ENCODE results near the gene RITA1. TPM values are rescaled to one million over a fixed set of nuclear protein-coding genes. Genes with fewer than 3 reads are reported as not detected.

RITA1 gene
- total and polyA plus RNA-seq, 5 donors: 10.1 to 15.5 (median 14.2) TPM

GRCh38 chr12:113180333-113180732 lies 5.2 kb upstream of the RITA1 start:
- ATAC-seq (no peak), DNase-seq (no peak)
- intact Hi-C loops (cut with DNase I): no loop called here
- H3K27me3 ChIP-seq (ENCODE audit: control insufficient read depth, insufficient read depth): no peaks in the 10 kb centered on the region
- H3K9me3 ChIP-seq (ENCODE audit: control insufficient read depth, low read length): no peaks in the 10 kb centered on the region
- no peak overlapping the region for H3K4me3 ChIP-seq (ENCODE audit: low read length)
- H3K4me1 ChIP-seq (ENCODE audit: control insufficient read depth, insufficient read depth, low read length): no peaks in the 10 kb centered on the region
- no peak overlapping the region for H3K27ac ChIP-seq (ENCODE audit: low read length)
- WGBS: 86% methylated on average over 4 of the region's 4 CpGs

GRCh38 chr12:113181975-113182374 lies 3.5 kb upstream of the RITA1 start:
- Histone ChIP-seq H3K4me3 (ENCODE audit: low read length) (no peak overlapping the region), H3K27ac (ENCODE audit: low read length) (no peak overlapping the region), H3K4me1 (ENCODE audit: control insufficient read depth, insufficient read depth, low read length) (peaks cover 2% of the 10 kb centered on the region), H3K9me3 (ENCODE audit: control insufficient read depth, low read length) (no peaks in the 10 kb centered on the region), H3K27me3 (ENCODE audit: control insufficient read depth, insufficient read depth) (no peaks in the 10 kb centered on the region)
- intact Hi-C loops (cut with DNase I): no loop called here
- DNase-seq (no peak), ATAC-seq (no peak)
- 90% methylated on average over 3 of the region's 3 CpGs for WGBS

- WGBS: 94% methylated on average over 11 of the region's 11 CpGs
- no peak overlapping the region for H3K4me3 ChIP-seq (ENCODE audit: low read length)
- no peak overlapping the region for H3K27ac ChIP-seq (ENCODE audit: low read length)
- no peaks in the 10 kb centered on the region for H3K27me3 ChIP-seq (ENCODE audit: control insufficient read depth, insufficient read depth)
- ATAC-seq (no peak), DNase-seq (no peak)
- intact Hi-C loops (cut with DNase I): no loop called here
- H3K4me1 ChIP-seq (ENCODE audit: control insufficient read depth, insufficient read depth, low read length): peaks cover 2% of the 10 kb centered on the region
- H3K9me3 ChIP-seq (ENCODE audit: control insufficient read depth, low read length): no peaks in the 10 kb centered on the region
These were observed 2.4 kb upstream of the RITA1 start for GRCh38 chr12:113183030-113183589.

- no peak for DNase-seq
- peaks cover 2% of the 10 kb centered on the region for H3K4me1 ChIP-seq (ENCODE audit: control insufficient read depth, insufficient read depth, low read length)
- 32% methylated on average over 26 of the region's 26 CpGs for WGBS
- peak overlapping the region; percentile 76 for H3K27ac ChIP-seq (ENCODE audit: low read length)
- peak overlapping the region; percentile 62 for H3K4me3 ChIP-seq (ENCODE audit: low read length)
- intact Hi-C loops (cut with DNase I): no loop called here
- peak; percentile 63 to 66 for ATAC-seq
- H3K27me3 ChIP-seq (ENCODE audit: control insufficient read depth, insufficient read depth): no peaks in the 10 kb centered on the region
- H3K9me3 ChIP-seq (ENCODE audit: control insufficient read depth, low read length): no peaks in the 10 kb centered on the region
These were observed 1.2 kb upstream of the RITA1 start for GRCh38 chr12:113184098-113184899.

- H3K4me3 ChIP-seq (ENCODE audit: low read length): peak overlapping the region; percentile 62
- peak; percentile 90 to 95 (median 95) for DNase-seq
- H3K27ac ChIP-seq (ENCODE audit: low read length): peak overlapping the region; percentile 76
- peaks cover 2% of the 10 kb centered on the region for H3K4me1 ChIP-seq (ENCODE audit: control insufficient read depth, insufficient read depth, low read length)
- H3K9me3 ChIP-seq (ENCODE audit: control insufficient read depth, low read length): no peaks in the 10 kb centered on the region
- H3K27me3 ChIP-seq (ENCODE audit: control insufficient read depth, insufficient read depth): no peaks in the 10 kb centered on the region
- peak; percentile 93 to 94 for ATAC-seq
- 0% methylated on average over 20 of the region's 20 CpGs for WGBS
- intact Hi-C loops (cut with DNase I): no loop called here
These were observed 681 bp upstream of the RITA1 start for GRCh38 chr12:113184900-113185179.

GRCh38 chr12:113186033-113186365 lies 478 bp downstream of the RITA1 start:
- Histone ChIP-seq H3K9me3 (ENCODE audit: control insufficient read depth, low read length) (no peaks in the 10 kb centered on the region), H3K4me3 (ENCODE audit: low read length) (peak overlapping the region; percentile 62), H3K4me1 (ENCODE audit: control insufficient read depth, insufficient read depth, low read length) (peaks cover 2% of the 10 kb centered on the region), H3K27me3 (ENCODE audit: control insufficient read depth, insufficient read depth) (no peaks in the 10 kb centered on the region), H3K27ac (ENCODE audit: low read length) (no peak overlapping the region)
- 8% methylated on average over 11 of the region's 11 CpGs for WGBS
- intact Hi-C loops (cut with DNase I): no loop called here
- ATAC-seq (no peak), DNase-seq (no peak)

GRCh38 chr12:113186666-113187325 lies 1.3 kb downstream of the RITA1 start:
- 80% methylated on average over 16 of the region's 16 CpGs for WGBS
- peaks cover 2% of the 10 kb centered on the region for H3K4me1 ChIP-seq (ENCODE audit: control insufficient read depth, insufficient read depth, low read length)
- intact Hi-C loops (cut with DNase I): no loop called here
- H3K27ac ChIP-seq (ENCODE audit: low read length): no peak overlapping the region
- H3K27me3 ChIP-seq (ENCODE audit: control insufficient read depth, insufficient read depth): no peaks in the 10 kb centered on the region
- H3K4me3 ChIP-seq (ENCODE audit: low read length): no peak overlapping the region
- ATAC-seq (no peak), DNase-seq (peak in 2 of 3 donors; percentile 58 to 65)
- H3K9me3 ChIP-seq (ENCODE audit: control insufficient read depth, low read length): no peaks in the 10 kb centered on the region

GRCh38 chr12:113189361-113189760 lies 3.8 kb downstream of the RITA1 start:
- peaks cover 2% of the 10 kb centered on the region for H3K4me1 ChIP-seq (ENCODE audit: control insufficient read depth, insufficient read depth, low read length)
- no peak for ATAC-seq
- no peak for DNase-seq
- H3K9me3 ChIP-seq (ENCODE audit: control insufficient read depth, low read length): no peaks in the 10 kb centered on the region
- H3K4me3 ChIP-seq (ENCODE audit: low read length): no peak overlapping the region
- WGBS: 98% methylated on average over 2 of the region's 2 CpGs
- intact Hi-C loops (cut with DNase I): no loop called here
- H3K27ac ChIP-seq (ENCODE audit: low read length): no peak overlapping the region
- H3K27me3 ChIP-seq (ENCODE audit: control insufficient read depth, insufficient read depth): no peaks in the 10 kb centered on the region

GRCh38 chr12:113190761-113191160 lies 5.2 kb downstream of the RITA1 start:
- peaks cover 2% of the 10 kb centered on the region for H3K4me1 ChIP-seq (ENCODE audit: control insufficient read depth, insufficient read depth, low read length)
- DNase-seq: no peak
- intact Hi-C loops (cut with DNase I): loop anchor here in 3 of 4 donors (10.0 kb wide), 3 partner anchors 94 to 234 kb away; partner anchors contain the start of gene SDSL (in 3 of the 3)
- H3K27me3 ChIP-seq (ENCODE audit: control insufficient read depth, insufficient read depth): no peaks in the 10 kb centered on the region
- H3K4me3 ChIP-seq (ENCODE audit: low read length): no peak overlapping the region
- no peak for ATAC-seq
- 87% methylated on average over 4 of the region's 4 CpGs for WGBS
- H3K27ac ChIP-seq (ENCODE audit: low read length): no peak overlapping the region
- H3K9me3 ChIP-seq (ENCODE audit: control insufficient read depth, low read length): no peaks in the 10 kb centered on the region

GRCh38 chr12:113191227-113191626 lies 5.7 kb downstream of the RITA1 start:
- intact Hi-C loops (cut with DNase I): loop anchor here in 3 of 4 donors (10.0 kb wide), 3 partner anchors 94 to 234 kb away; partner anchors contain the start of gene SDSL (in 3 of the 3)
- DNase-seq: no peak
- Histone ChIP-seq H3K27me3 (ENCODE audit: control insufficient read depth, insufficient read depth) (no peaks in the 10 kb centered on the region), H3K9me3 (ENCODE audit: control insufficient read depth, low read length) (no peaks in the 10 kb centered on the region), H3K4me3 (ENCODE audit: low read length) (no peak overlapping the region), H3K4me1 (ENCODE audit: control insufficient read depth, insufficient read depth, low read length) (peaks cover under 1% of the 10 kb centered on the region), H3K27ac (ENCODE audit: low read length) (no peak overlapping the region)
- ATAC-seq: no peak
- 93% methylated on average over 19 of the region's 19 CpGs for WGBS

GRCh38 chr12:113194971-113195391 lies 9.5 kb downstream of the RITA1 start:
- no peak for ATAC-seq
- no peaks in the 10 kb centered on the region for H3K4me1 ChIP-seq (ENCODE audit: control insufficient read depth, insufficient read depth, low read length)
- no peaks in the 10 kb centered on the region for H3K27me3 ChIP-seq (ENCODE audit: control insufficient read depth, insufficient read depth)
- no peak overlapping the region for H3K27ac ChIP-seq (ENCODE audit: low read length)
- no peak for DNase-seq
- no peak overlapping the region for H3K4me3 ChIP-seq (ENCODE audit: low read length)
- WGBS: 76% methylated on average over 4 of the region's 4 CpGs
- no peaks in the 10 kb centered on the region for H3K9me3 ChIP-seq (ENCODE audit: control insufficient read depth, low read length)
- intact Hi-C loops (cut with DNase I): loop anchor here in 3 of 4 donors (10.0 kb wide), 3 partner anchors 90 to 230 kb away; partner anchors contain the start of gene SDSL (in 3 of the 3)

Data from right cardiac atrium (tissue), 5 donors.